B cell (primary cell): ENCODE results near the gene TBC1D22A. TPM values are rescaled to one million over a fixed set of nuclear protein-coding genes. Genes with fewer than 3 reads are reported as not detected.

ENCODE experiments used
- ATAC-seq: fragments of 200-7000 bp; cut with Tn5 transposase; one replicate; pipeline ENCODE4 v1.10.0; 2021; ENCODE audit warnings: low read depth, mild to moderate bottlenecking, moderate number of reproducible peaks, moderate library complexity
- CTCF ChIA-PET: fragments of 350-600 bp; sonication (Branson Sonifier 250); formaldehyde crosslinking; loops from one replicate; lab custom pipeline; 2021; ENCODE audit warnings: antibody characterized with exemption, inconsistent platforms; lab: Charles Lee
- POLR2A ChIA-PET: fragments of 350-600 bp; sonication (Branson Sonifier 250); formaldehyde crosslinking; loops from one replicate; lab custom pipeline; 2021; ENCODE audit warnings: antibody characterized with exemption; lab: Charles Lee
- DNase-seq: peaks from one replicate; pipeline ENCODE4 v3.0.0; 2013
- H2AFZ ChIP-seq: 2 replicates; pipeline ENCODE4 v1.6.1; 2012; ENCODE audit warnings: mild to moderate bottlenecking, low read depth, low read length; ENCODE audit not compliant: insufficient read depth, poor library complexity, severe bottlenecking
- H3K27ac ChIP-seq, 2 donors: 1 replicate in 1 of 2; 2 replicates in 1 of 2; pipeline ENCODE4 v1.5.1; 2012 to 2013; ENCODE audit warnings: low read length in 2 of 2, mild to moderate bottlenecking in 2 of 2, moderate library complexity in 1 of 2
- H3K27me3 ChIP-seq, 4 experiments: fragments of 200-600 bp in 1 of 4; sonication (generic) in 1 of 4; replicated peaks in 1 of 4; 1 replicate in 2 of 4; 2 replicates in 2 of 4; pipeline versions ENCODE4 v1.6.1 to v1.7.0; 2013 to 2016; ENCODE audit warnings: low read length in 3 of 4, mild to moderate bottlenecking in 2 of 4, mixed read lengths in 1 of 4, moderate library complexity in 1 of 4; ENCODE audit not compliant: insufficient read depth in 4 of 4, control insufficient read depth in 3 of 4; ENCODE audit errors: control extremely low read depth in 1 of 4
- H3K36me3 ChIP-seq, 2 experiments: replicated peaks in 1 of 2; 1 replicate in 1 of 2; 2 replicates in 1 of 2; pipeline versions ENCODE4 v1.6.1 to v1.7.1; 2013; ENCODE audit warnings: low read length in 1 of 2; ENCODE audit not compliant: insufficient read depth in 2 of 2, control insufficient read depth in 1 of 2; ENCODE audit errors: control extremely low read depth in 1 of 2, extremely low read depth in 1 of 2
- H3K4me1 ChIP-seq, 2 donors: fragments of 200-600 bp in 1 of 2; sonication (generic) in 1 of 2; 1 replicate in 1 of 2; 2 replicates in 1 of 2; pipeline versions ENCODE4 v1.5.1 to v1.6.1; 2013 to 2017; ENCODE audit warnings: low read length in 2 of 2; ENCODE audit not compliant: control insufficient read depth in 2 of 2, insufficient read depth in 2 of 2
- H3K4me2 ChIP-seq: replicated peaks from 2 replicates; pipeline ENCODE3; 2012; ENCODE audit warnings: mild to moderate bottlenecking, low read depth, low read length; ENCODE audit not compliant: poor library complexity, severe bottlenecking
- H3K4me3 ChIP-seq, 5 experiments: fragments of 200-600 bp in 1 of 5; sonication (generic) in 1 of 5; 1 replicate in 3 of 5; 2 replicates in 2 of 5; pipeline versions ENCODE4 v1.5.1 to v1.7.0; 2011 to 2016; ENCODE audit warnings: low read length in 4 of 5, mild to moderate bottlenecking in 4 of 5, low read depth in 2 of 5, control low read depth in 1 of 5, moderate library complexity in 1 of 5; ENCODE audit not compliant: insufficient read depth in 1 of 5; ENCODE audit errors: control extremely low read depth in 1 of 5, extremely low read depth in 1 of 5
- H3K79me2 ChIP-seq: fragments of 200-600 bp; sonication (generic); one replicate; pipeline ENCODE4 v1.6.0; 2016; ENCODE audit warnings: low read length; ENCODE audit not compliant: control insufficient read depth, insufficient read depth
- H3K9ac ChIP-seq: fragments of 200-600 bp; sonication (generic); 2 replicates; pipeline ENCODE4 v1.6.1; 2017; ENCODE audit warnings: mild to moderate bottlenecking, low read length, moderate library complexity
- H3K9me3 ChIP-seq, 3 donors: one replicate each; pipeline versions ENCODE4 v1.6.1 to v1.7.1; 2013; ENCODE audit warnings: low read length in 2 of 3; ENCODE audit not compliant: control insufficient read depth in 2 of 3, insufficient read depth in 1 of 3; ENCODE audit errors: control extremely low read depth in 1 of 3
- H4K20me1 ChIP-seq: 2 replicates; pipeline ENCODE4 v1.6.0; 2012; ENCODE audit warnings: mild to moderate bottlenecking, low read length; ENCODE audit not compliant: insufficient read depth, control insufficient read depth, poor library complexity, severe bottlenecking
- H3K27ac Mint-ChIP-seq: one replicate; pipeline ENCODE4 v1.8.0; 2021; ENCODE audit warnings: mixed read lengths
- H3K27me3 Mint-ChIP-seq: one replicate; pipeline ENCODE4 v1.8.0; 2021; ENCODE audit warnings: mixed read lengths
- H3K4me1 Mint-ChIP-seq: one replicate; pipeline ENCODE4 v1.8.0; 2021; ENCODE audit warnings: mixed read lengths
- H3K4me3 Mint-ChIP-seq: one replicate; pipeline ENCODE4 v1.8.0; 2021; ENCODE audit warnings: mixed read lengths
- H3K9me3 Mint-ChIP-seq: one replicate; pipeline ENCODE4 v1.8.0; 2022; ENCODE audit warnings: mixed read lengths; ENCODE audit not compliant: insufficient read depth
- CTCF ChIP-seq: fragments of 200-600 bp; IDR thresholded peaks from one replicate; pipeline ENCODE4 v1.8.0; 2022; ENCODE audit warnings: antibody characterized with exemption, mild to moderate bottlenecking
- EZH2 ChIP-seq: IDR thresholded peaks from 2 replicates; pipeline ENCODE4 v1.6.1; 2012; ENCODE audit warnings: borderline replicate concordance, low read depth, mild to moderate bottlenecking, moderate library complexity, low read length; ENCODE audit not compliant: insufficient read depth, poor library complexity, severe bottlenecking
- WGBS: methylation state at CpG from one replicate; pipeline ENCODE4 v1.1.5; 2013; ENCODE audit warnings: missing lambda C conversion rate; ENCODE audit not compliant: insufficient coverage; 5-methylcytosine and 5-hydroxymethylcytosine counted together
- intact Hi-C: fragments of 100-400 bp; cut with micrococcal nuclease; formaldehyde crosslinking; loops from one replicate; pipeline ENCODE4 v1.10.0; 2022
- polyA plus RNA-seq: library from polyadenylated mRNA; depleted of rRNA; stranded (reverse); fragments of >200 nt; gene quantifications from 2 replicates; pipeline ENCODE4 v1.2.3, GENCODE V29; 2012
- total RNA-seq, 2 donors: library from RNA; stranded (reverse); fragments of 120-200 nt in 1 of 2; gene quantifications; 1 replicate in 1 of 2; 2 replicates in 1 of 2; pipeline versions ENCODE4 v1.2.3 to v1.2.4, GENCODE V29; 2013 to 2022

The TBC1D22A gene
- total and polyA plus RNA-seq, 2 donors (not counting 1 experiment from before 2014, with no cell fraction given): 73.8 to 128 TPM

DNA sequence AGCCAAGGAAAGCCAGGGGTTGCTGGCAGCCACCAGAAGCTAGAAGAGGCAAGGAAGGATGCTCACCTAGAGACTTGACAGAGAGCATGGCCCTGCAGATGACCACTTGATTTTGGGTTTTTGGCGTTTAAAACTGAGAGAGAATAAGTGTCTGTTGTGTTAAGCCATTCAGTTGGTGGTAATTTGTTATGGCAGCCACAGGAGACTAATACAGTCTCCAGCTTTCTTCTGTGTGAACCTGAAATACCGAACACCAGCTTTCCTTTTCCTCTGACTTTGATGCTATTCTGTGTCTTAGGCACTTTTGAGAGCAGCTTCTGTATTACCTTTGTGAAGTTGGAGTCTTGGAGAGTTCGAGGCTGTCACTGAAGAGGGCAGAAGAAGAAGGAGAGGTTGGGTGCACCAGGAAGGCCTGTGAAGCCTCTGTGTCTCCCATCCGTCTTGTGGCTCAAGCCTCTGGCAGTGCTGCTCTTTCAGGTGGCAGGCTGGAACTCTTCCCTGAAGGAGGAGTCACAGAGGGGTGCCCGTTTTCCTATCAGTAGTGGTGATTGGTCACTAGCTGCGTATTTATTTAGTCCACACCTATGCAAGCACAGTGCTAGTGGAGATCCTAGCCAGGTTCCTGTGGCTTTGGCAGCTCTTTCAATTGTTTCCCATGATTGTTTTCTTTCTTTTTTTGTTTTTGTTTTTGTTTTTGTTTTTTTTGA, 2.5 kb downstream of the TBC1D22A start:
- Histone ChIP-seq H4K20me1 (peaks cover 9% of the 10 kb centered on the region), H2AFZ (no peak overlapping the region), H3K79me2 (peaks cover 85% of the 10 kb centered on the region), H3K4me3 (peak overlapping the region in 3 of 5 experiments; percentile 12 to 93 (median 89)), H3K27me3 (no peaks in the 10 kb centered on the region), H3K9me3 (no peaks in the 10 kb centered on the region), H3K27ac (peak overlapping the region; percentile 32 to 93), H3K9ac (peak overlapping the region; percentile 87), H3K4me1 (peaks cover 65 to 78% of the 10 kb centered on the region in 2 donors), H3K36me3 (peaks cover 0 to 18% of the 10 kb centered on the region in 2 experiments), H3K4me2 (peak overlapping the region; percentile 78)
- Mint-ChIP-seq H3K4me1 (peaks cover 75% of the 10 kb centered on the region), H3K27me3 (no peaks in the 10 kb centered on the region), H3K27ac (peak overlapping the region; percentile 89), H3K9me3 (no peaks in the 10 kb centered on the region), H3K4me3 (peak overlapping the region; percentile 96)
- WGBS: 72% methylated on average over 2 of the region's 6 CpGs
- no peak for DNase-seq
- intact Hi-C loops: loop anchor here (1.0 kb wide), 1 partner anchor 33 kb away; no protein-coding TSS in a partner anchor
- TF ChIP-seq EZH2 (no peak), CTCF (no peak)
- ChIA-PET POLR2A (interaction anchor here (4.5 kb wide), 1 partner anchor 11 kb away, joined by 92 read pairs; no protein-coding TSS in a partner anchor), CTCF (interaction anchor here (1.0 to 13.1 kb wide), 5 partner anchors 9 to 38 kb away, joined by 4 to 468 read pairs (median 32); no protein-coding TSS in a partner anchor)
- no peak for ATAC-seq

- 83% methylated on average over 7 of the region's 8 CpGs for WGBS
- ChIA-PET CTCF (interaction anchor here (1.2 to 5.3 kb wide), 4 partner anchors 9 to 203 kb away, joined by 4 to 52 read pairs (median 28); no protein-coding TSS in a partner anchor), POLR2A (interaction anchor here (0.9 kb wide), 1 partner anchor 10 kb away, joined by 3 read pairs; no protein-coding TSS in a partner anchor)
- Histone ChIP-seq H3K36me3 (peaks cover 0 to 23% of the 10 kb centered on the region in 2 experiments), H3K4me1 (peaks cover 79 to 89% of the 10 kb centered on the region in 2 donors), H3K9me3 (no peaks in the 10 kb centered on the region), H3K4me3 (peak overlapping the region in 1 of 5 experiments; percentile 26), H2AFZ (no peak overlapping the region), H3K79me2 (peaks cover 92% of the 10 kb centered on the region), H3K9ac (peak overlapping the region; percentile 53), H3K27me3 (no peaks in the 10 kb centered on the region), H3K27ac (peak overlapping the region; percentile 92 to 97), H3K4me2 (peak overlapping the region; percentile 92), H4K20me1 (peaks cover 9% of the 10 kb centered on the region)
- no peak for TF ChIP-seq EZH2
- no peak for TF ChIP-seq CTCF
- Mint-ChIP-seq H3K4me1 (peaks cover 85% of the 10 kb centered on the region), H3K27ac (peak overlapping the region; percentile 99), H3K27me3 (no peaks in the 10 kb centered on the region), H3K4me3 (peak overlapping the region; percentile 91), H3K9me3 (no peaks in the 10 kb centered on the region)
- intact Hi-C loops: no loop called here
- DNase-seq (no peak), ATAC-seq (no peak)
Measured at GRCh38 chr22:46766611-46767010, 4.2 kb downstream of the TBC1D22A start.
